Retinal pigment epithelial cell (primary cell): ENCODE results near the gene JAKMIP2.

ENCODE experiments used
- DNase-seq: peaks from one replicate; pipeline ENCODE4 v3.0.0-alpha.2; 2010; ENCODE audit warnings: low read depth
- H3K4me3 ChIP-seq: 2 replicates; pipeline ENCODE4 v1.5.1; 2011; ENCODE audit warnings: mild to moderate bottlenecking, low read length, control low read depth, moderate library complexity
- TF ChIP-seq, protein P1 (sequence below): conservative IDR thresholded peaks from 2 replicates; pipeline ENCODE4 v1.5.1; 2011; ENCODE audit warnings: low read depth, low read length, control low read depth, inconsistent platforms

The JAKMIP2 gene

DNA sequence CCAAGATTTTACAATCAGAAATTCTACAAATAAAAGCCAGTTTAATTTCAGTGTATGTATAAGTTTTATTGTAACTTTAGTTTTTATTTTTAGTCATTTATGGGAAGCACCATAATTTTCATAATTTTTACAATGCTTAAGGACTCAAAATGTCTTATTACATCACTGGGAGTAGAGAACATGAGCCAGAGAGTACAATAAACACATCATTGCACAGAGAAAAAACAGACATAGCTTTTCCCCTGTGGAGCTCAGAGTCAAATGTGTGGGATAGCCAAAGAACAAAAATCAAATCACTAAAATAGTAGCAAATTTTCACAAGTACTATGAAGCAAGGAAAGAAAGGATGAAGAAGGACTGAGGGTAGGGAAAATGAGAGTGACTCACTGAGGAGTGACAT lies 5.5 kb upstream of the JAKMIP2 start:
- no peak overlapping the region for H3K4me3 ChIP-seq
- DNase-seq = no peak

DNA sequence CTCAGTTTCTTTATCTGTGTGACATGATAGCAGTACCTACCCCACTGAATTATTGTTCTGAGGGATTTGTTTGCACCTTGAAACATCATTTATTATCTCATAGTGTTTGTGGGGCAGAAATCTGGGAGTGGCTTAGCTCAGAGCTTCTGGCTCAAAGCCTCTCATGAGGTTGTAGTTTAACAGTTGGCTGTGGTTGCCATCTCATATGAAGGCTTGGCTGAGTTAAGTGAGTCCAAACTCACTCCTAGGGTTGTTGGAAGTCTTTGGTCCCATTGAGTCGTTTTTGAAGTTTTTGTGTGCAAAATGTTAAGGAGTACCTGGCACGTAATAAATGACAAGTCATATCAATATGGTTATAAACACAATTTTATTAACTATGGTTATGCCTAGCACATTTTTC lies 3.6 kb upstream of the JAKMIP2 start:
- no peak overlapping the region for H3K4me3 ChIP-seq
- TF ChIP-seq, protein P1, sequence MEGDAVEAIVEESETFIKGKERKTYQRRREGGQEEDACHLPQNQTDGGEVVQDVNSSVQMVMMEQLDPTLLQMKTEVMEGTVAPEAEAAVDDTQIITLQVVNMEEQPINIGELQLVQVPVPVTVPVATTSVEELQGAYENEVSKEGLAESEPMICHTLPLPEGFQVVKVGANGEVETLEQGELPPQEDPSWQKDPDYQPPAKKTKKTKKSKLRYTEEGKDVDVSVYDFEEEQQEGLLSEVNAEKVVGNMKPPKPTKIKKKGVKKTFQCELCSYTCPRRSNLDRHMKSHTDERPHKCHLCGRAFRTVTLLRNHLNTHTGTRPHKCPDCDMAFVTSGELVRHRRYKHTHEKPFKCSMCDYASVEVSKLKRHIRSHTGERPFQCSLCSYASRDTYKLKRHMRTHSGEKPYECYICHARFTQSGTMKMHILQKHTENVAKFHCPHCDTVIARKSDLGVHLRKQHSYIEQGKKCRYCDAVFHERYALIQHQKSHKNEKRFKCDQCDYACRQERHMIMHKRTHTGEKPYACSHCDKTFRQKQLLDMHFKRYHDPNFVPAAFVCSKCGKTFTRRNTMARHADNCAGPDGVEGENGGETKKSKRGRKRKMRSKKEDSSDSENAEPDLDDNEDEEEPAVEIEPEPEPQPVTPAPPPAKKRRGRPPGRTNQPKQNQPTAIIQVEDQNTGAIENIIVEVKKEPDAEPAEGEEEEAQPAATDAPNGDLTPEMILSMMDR = no peak
- no peak for DNase-seq

More for the DNA sequence above, 5.5 kb upstream of the JAKMIP2 start:
- TF ChIP-seq, protein P1 = no peak

DNA sequence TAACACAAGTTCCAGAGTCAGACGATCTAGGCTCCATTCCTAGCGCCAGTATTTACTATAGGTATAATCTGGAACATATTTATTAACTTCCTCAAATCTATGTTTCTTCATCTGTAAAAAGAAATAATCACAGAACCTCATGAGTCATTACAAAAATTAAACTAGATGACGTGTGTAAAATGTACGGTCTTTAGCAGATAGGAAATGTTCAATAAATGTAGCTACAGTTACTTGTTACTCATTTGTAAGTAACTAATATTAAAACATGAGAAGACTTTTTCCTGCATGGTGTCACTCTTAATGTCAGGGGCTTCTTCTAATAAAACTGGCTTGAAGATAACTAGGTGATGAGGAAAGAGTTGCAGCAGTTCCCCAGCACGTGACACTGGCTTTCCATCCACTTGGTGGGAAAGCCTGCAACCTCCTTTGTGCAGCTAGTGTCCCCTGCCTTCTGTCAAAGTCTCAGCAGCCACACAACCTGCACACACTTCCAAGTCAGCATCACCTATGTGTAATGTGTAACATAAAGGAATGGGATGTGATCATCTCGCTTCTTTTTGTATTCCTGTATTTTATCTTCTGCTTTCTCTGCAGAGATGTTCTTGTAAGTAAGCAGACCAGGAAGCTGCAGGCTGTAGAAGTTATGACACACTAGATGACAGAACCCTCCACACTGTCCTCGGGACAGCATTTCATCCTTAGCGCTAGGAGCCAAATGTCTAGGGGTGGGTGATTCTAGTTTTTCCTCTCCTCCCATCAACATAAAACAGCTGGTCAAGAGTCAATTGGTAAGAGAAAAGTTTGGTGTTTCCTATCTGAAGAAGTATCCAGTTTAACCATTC lies 1.8 kb upstream of the JAKMIP2 start:
- no peak for DNase-seq
- TF ChIP-seq, protein P1 = no peak
- H3K4me3 ChIP-seq = no peak overlapping the region

DNA sequence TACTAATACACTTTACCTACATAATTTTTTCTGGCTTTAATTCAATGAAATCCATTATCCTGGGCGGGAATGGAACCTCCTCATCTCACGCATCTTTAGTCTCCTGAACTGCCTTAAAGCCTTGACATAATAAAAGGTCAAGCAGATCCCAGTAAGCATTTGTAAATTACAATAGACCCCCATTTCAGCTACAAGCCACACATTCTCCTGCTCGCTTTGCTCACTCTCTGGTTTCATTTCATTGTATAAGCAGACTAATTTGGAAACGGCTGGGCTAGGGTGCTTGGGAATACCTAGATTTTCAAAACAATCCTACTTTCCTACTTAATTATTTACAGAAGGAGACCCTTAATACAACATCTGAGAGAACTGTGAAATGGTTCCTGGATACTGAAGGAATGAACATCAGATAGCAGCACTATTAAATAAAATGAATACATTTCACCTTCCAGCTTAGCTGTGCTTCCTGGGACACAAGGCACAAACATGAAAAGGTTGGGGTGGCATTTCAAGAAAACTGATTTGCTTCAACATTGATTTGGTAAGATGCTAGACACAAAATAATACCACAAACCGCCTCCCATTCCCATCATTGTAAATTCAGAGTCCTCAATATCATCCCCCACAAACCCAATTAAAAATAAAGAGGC lies 1.5 kb downstream of the JAKMIP2 start:
- TF ChIP-seq, protein P1 = no peak

DNA sequence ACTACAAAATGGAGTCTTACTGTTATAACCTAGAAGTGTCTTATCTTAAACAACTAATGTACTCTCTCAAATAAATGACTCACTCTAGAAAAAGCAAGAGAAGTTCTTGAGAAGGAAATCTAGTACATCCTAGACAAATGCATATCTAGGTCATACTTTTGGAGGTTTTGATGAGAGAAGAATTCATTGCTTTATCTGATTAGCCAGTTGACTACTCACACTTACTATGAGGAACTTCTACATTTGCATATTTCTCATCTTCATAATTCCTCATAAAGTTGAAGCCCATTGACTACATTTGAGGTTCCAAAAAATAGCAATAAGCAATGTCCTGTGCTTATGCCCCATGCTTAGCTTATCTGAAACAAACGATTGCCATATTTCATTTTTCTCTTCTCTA lies 2.8 kb downstream of the JAKMIP2 start:
- TF ChIP-seq, protein P1 = no peak
- no peak overlapping the region for H3K4me3 ChIP-seq
- no peak for DNase-seq

More for the DNA sequence above, 1.5 kb downstream of the JAKMIP2 start:
- no peak overlapping the region for H3K4me3 ChIP-seq
- DNase-seq = no peak

DNA sequence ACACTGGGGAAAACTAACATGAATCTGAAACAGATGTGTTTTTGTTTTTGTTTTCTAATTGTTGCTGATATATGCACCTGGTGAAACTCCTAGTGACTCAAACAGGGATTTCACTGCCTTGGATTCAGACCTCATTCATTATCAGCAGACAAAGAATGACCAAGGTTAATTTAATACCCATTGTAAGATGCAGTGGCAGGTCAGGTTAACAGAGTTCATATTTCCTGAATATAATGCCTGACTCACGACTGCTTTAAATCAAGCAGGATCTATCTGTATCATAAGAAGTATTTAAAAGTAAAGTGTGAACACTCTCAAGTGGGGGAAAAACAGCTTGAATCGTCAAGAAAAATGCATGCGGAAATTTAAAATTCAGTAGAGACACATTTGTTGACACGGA lies 5.5 kb downstream of the JAKMIP2 start:
- no peak overlapping the region for H3K4me3 ChIP-seq
- no peak for DNase-seq
- TF ChIP-seq, protein P1 = no peak
